ENCODE data around the gene PRDM1.

DNA sequence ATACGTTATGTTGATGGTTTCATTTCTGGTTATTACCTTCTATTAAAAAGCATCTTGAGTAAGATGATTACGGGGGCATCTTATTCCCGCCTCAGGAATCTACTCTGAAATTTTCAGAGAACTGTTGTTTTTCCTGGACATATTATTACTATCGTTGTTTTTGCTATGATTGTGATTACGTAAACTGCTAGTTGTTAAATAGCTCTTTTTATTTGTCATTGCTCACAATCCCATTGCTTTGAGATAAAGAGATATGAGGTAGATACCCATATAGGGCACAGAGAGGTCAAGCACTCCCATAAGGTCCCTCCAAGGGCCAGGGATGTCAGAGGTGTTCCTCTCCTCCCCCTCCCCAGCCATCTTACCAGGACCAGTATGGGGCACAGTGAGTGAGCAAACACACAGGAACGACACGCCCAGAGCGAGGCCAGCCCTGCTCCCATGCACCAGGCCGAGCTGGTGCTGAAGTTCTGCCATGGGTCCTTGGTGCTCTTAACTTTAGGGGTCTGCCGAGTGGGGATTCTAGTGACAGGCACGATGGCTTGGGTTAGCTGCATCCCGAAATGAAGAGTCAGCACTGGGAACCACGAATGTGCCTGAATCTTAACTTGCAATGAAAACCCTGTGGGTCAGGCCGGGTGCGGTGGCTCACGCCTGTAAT is 49.9 kb downstream of the PRDM1 start:
- TF ChIP-seq, protein P1, sequence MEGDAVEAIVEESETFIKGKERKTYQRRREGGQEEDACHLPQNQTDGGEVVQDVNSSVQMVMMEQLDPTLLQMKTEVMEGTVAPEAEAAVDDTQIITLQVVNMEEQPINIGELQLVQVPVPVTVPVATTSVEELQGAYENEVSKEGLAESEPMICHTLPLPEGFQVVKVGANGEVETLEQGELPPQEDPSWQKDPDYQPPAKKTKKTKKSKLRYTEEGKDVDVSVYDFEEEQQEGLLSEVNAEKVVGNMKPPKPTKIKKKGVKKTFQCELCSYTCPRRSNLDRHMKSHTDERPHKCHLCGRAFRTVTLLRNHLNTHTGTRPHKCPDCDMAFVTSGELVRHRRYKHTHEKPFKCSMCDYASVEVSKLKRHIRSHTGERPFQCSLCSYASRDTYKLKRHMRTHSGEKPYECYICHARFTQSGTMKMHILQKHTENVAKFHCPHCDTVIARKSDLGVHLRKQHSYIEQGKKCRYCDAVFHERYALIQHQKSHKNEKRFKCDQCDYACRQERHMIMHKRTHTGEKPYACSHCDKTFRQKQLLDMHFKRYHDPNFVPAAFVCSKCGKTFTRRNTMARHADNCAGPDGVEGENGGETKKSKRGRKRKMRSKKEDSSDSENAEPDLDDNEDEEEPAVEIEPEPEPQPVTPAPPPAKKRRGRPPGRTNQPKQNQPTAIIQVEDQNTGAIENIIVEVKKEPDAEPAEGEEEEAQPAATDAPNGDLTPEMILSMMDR (IDR thresholded peaks at IDR 0.05), result no peak
- TF ChIP-seq EP300 (IDR thresholded peaks at IDR 0.05), result no peak
- no peak for TF ChIP-seq POLR2AphosphoS5 (IDR thresholded peaks at IDR 0.05)

Data from stomach (tissue), 4 donors.